GM21786 (cell line): ENCODE results near the gene COTL1.

Experiments used
- ATAC-seq: cut with Tn5 transposase; IDR thresholded peaks from one replicate; pipeline ENCODE4 v1.9.1; 2021; ENCODE audit not compliant: unreplicated experiment

Gene COTL1

DNA sequence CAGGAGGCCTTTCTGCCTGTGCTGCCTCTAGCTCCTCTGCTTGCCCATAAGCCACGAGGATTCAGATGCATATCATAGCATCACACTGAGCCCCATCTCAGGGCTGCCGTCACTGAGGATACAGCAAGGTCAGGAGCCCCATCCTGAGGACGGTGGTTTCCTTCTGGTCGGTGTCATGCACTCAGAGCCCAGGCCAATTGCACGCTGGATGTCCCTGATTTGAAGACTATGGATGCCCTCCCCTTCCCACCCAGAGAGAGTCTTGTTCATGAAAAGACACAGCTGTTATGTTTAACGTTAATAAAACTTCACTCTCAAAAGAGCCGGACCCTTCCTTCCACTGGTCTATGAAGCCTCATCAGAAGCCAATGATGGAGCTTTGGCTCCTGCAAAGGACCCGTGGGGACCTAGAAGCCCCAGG lies 19.9 kb downstream of the COTL1 start:
- no peak for ATAC-seq

GRCh38 chr16:84597528-84597896 lies 20.4 kb downstream of the COTL1 start:
- no peak for ATAC-seq

DNA sequence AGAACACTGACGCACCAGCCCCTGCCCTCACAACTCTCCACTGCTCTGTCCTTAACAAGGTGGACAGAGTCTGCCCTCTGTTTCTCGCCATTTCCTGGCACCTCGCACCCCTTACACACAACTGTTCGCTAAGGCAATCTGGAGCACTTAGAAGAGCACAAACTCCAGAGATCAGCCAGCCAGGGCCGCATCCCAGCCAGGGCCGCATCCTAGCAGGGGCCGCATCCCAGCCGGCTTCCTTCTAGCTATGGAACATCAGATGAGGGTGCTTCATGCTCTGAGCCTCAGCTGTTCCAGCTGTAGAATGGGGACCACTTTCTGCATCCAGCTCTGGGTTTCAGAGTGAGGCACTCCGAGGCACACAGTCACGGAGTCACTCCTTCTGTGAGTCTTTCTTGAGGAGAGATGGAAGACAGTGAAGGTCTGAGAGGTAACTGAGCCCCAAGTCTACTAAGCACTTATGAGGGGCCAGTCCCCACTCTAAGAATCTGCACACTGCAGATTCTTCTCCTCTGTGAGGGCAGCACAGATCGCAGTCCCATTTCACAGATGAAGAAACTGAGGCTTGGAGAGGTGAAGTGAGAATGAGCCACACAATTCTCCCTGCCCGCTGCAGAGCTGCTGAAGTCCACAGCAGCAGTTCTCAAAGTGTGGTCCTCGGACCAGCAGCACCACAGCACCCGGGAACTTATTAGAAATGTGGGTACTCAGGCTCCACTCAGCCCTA lies 20.9 kb downstream of the COTL1 start:
- ATAC-seq, result no peak

- ATAC-seq, result no peak
Measured at GRCh38 chr16:84596161-84596560, 21.7 kb downstream of the COTL1 start.

- ATAC-seq, result no peak
Measured at GRCh38 chr16:84595052-84595481, 22.8 kb downstream of the COTL1 start.

GRCh38 chr16:84594725-84595038 lies 23.2 kb downstream of the COTL1 start:
- no peak for ATAC-seq

- ATAC-seq, result peak; percentile 94
Measured at GRCh38 chr16:84593825-84594724, 23.8 kb downstream of the COTL1 start.

- ATAC-seq, result no peak
Measured at GRCh38 chr16:84592718-84593117, 25.2 kb downstream of the COTL1 start.

GRCh38 chr16:84589975-84590719 lies 27.7 kb downstream of the COTL1 start:
- no peak for ATAC-seq

DNA sequence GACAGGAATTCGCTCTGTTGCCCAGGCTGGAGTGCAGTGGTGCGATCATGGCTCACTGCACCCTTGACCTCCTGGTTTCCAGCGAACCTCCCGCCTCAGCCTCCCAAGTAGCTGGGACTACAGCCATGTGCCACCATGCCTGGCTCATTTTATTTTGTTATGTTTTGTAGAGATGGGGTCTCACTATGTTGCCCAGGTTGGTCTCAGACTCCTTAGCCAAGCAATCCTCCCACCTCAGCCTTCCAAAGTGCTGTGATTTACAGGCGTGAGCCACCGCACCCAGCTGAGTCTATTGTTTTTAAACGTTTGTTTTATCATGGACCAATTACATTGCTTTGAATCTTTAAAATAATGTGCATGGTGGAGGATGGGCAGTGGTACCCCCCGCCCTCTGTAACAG lies 28.9 kb downstream of the COTL1 start:
- ATAC-seq, result no peak

- peak; percentile 67 for ATAC-seq
Measured at GRCh38 chr16:84585886-84586285, 32.0 kb downstream of the COTL1 start.

GRCh38 chr16:84585467-84585866 lies 32.4 kb downstream of the COTL1 start:
- ATAC-seq, result no peak

GRCh38 chr16:84584678-84585077 lies 33.2 kb downstream of the COTL1 start:
- no peak for ATAC-seq

- no peak for ATAC-seq
Measured at GRCh38 chr16:84583995-84584394, 33.9 kb downstream of the COTL1 start.

- ATAC-seq, result no peak
Measured at GRCh38 chr16:84582958-84583516, 34.8 kb downstream of the COTL1 start.

DNA sequence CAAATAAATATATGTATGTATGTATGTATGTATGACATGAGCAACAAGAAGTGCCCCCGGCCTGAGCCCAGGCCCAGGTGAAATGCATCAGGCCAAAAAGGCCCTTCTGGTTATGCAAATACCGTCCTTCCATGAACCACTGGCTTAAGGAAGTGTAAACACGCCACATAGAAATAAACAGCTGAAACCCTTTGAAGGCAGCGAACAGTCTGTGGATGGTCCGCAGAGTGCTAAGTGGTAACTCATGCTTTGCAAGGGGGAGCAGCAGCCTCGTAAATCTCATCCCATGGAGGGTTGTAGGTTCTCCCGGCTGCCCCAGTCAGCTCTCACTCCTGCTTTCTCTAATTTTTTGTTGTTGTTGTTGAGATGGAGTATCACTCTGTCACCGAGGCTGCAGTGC lies 36.7 kb downstream of the COTL1 start:
- ATAC-seq, result no peak

- ATAC-seq, result no peak
Measured at GRCh38 chr16:84579936-84580335, 37.9 kb downstream of the COTL1 start.

- ATAC-seq, result no peak
Measured at GRCh38 chr16:84578538-84579126, 39.2 kb downstream of the COTL1 start.

- ATAC-seq, result no peak
Measured at GRCh38 chr16:84577034-84577803, 40.7 kb downstream of the COTL1 start.

DNA sequence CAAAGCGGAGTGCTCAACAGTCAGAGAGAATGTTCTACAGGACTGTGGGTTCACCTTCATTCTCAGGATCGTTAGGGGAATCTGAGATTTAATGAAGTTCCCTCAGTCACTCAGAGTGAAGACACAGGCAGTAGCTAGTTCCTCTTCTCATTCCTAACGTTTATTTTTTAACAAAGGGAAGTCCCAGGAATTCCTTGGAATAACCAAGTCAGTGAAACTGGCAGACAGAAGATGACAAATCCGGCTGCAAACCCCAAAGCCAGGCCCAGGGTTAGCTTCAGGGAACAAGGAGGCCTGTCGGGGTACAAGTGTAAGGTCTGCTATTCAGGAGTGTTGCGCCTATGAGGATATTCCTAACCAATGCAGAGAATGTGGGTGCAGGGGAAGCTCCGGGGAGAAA lies 42.0 kb downstream of the COTL1 start:
- no peak for ATAC-seq
